MCF 10A (cell line): ENCODE measurements around the gene MLH3. TPM values are rescaled to one million over a fixed set of nuclear protein-coding genes. Genes with fewer than 3 reads are reported as not detected.

ENCODE experiments used
- BruUV-seq: library from RNA; stranded (reverse); fragments of 400-500 nt; replicated peaks from 2 replicates; lab custom pipeline; 2021; lab: Mats Ljungman, UMichigan
- CTCF ChIA-PET: fragments of 300-600 bp; sonication (Branson Sonifier 250); formaldehyde crosslinking; extraction: SDS; loops from one replicate; lab custom pipeline; 2021; ENCODE audit warnings: antibody characterized with exemption, inconsistent platforms; lab: Yijun Ruan, JAX
- POLR2A ChIA-PET: fragments of 300-600, 350-650 bp; sonication (Branson Sonifier 250); formaldehyde crosslinking; extraction: SDS; loops from one replicate; lab custom pipeline; 2020; ENCODE audit warnings: antibody characterized with exemption, inconsistent platforms; lab: Yijun Ruan, JAX
- DNase-seq: peaks from one replicate; pipeline ENCODE4 v3.0.0-alpha.2; 2018; ENCODE audit not compliant: unreplicated experiment
- H3K27ac Mint-ChIP-seq: one replicate; pipeline ENCODE4 v1.8.0; 2022; ENCODE audit warnings: mild to moderate bottlenecking, low read depth, mixed read lengths; ENCODE audit not compliant: unreplicated experiment
- H3K27me3 Mint-ChIP-seq: one replicate; pipeline ENCODE4 v1.8.0; 2022; ENCODE audit warnings: mixed read lengths; ENCODE audit not compliant: insufficient read depth, unreplicated experiment
- H3K36me3 Mint-ChIP-seq: one replicate; pipeline ENCODE4 v1.8.0; 2022; ENCODE audit warnings: mild to moderate bottlenecking, moderate library complexity, mixed read lengths; ENCODE audit not compliant: insufficient read depth, unreplicated experiment
- H3K4me1 Mint-ChIP-seq: one replicate; pipeline ENCODE4 v1.8.0; 2022; ENCODE audit warnings: mixed read lengths; ENCODE audit not compliant: insufficient read depth, unreplicated experiment
- H3K4me3 Mint-ChIP-seq: one replicate; pipeline ENCODE4 v1.8.0; 2022; ENCODE audit warnings: mild to moderate bottlenecking, moderate library complexity, mixed read lengths; ENCODE audit not compliant: unreplicated experiment
- H3K9me3 Mint-ChIP-seq: one replicate; pipeline ENCODE4 v1.8.0; 2022; ENCODE audit warnings: mixed read lengths; ENCODE audit not compliant: unreplicated experiment
- CTCF ChIP-seq: fragments of 200-600 bp; IDR thresholded peaks from one replicate; pipeline ENCODE4 v1.8.0; 2022; ENCODE audit warnings: antibody characterized with exemption, mild to moderate bottlenecking; ENCODE audit not compliant: unreplicated experiment
- intact Hi-C: fragments of 100-400 bp; cut with micrococcal nuclease; formaldehyde crosslinking; loops from 2 replicates; pipeline ENCODE4 v1.14.1; 2022
- total RNA-seq: library from RNA; stranded (reverse); gene quantifications from 2 replicates; pipeline ENCODE4 v1.2.3, GENCODE V29; 2022

MLH3 gene
- total RNA-seq, 1 experiment from 2014 or later, result 28.2 TPM

GRCh38 chr14:75064205-75064567 lies 12.9 kb upstream of the MLH3 start:
- H3K27ac Mint-ChIP-seq, result peak overlapping the region; percentile 97

GRCh38 chr14:75063491-75064204 lies 12.4 kb upstream of the MLH3 start, which contains the start of gene ACYP1:
TSS of gene ACYP1 (minus strand) at chr14:75064024. CDS start at chr14:75063553, 471 bp downstream.
- H3K4me3 Mint-ChIP-seq, result peak within 1 kb of the TSS; percentile 100
- BruUV-seq, result TSS peak; percentile 10
- H3K27me3 Mint-ChIP-seq, result no peaks in the 10 kb centered on the region
- ChIA-PET POLR2A (interaction anchor here (0.6 to 4.1 kb wide), 17 partner anchors 8 to 923 kb away, joined by 3 to 49 read pairs (median 3); partner anchors contain the start of genes DLST, EIF2B2, MLH3 and NEK9), CTCF (interaction anchor here (0.6 to 1.8 kb wide), 11 partner anchors 11 to 226 kb away, joined by 3 to 7 read pairs (median 3); no protein-coding TSS in a partner anchor)
- peak within 1 kb of the TSS; percentile 97 for H3K27ac Mint-ChIP-seq
- H3K4me1 Mint-ChIP-seq, result peaks cover 4% of the 10 kb centered on the region
- peaks cover 10% of the 10 kb centered on the region for H3K36me3 Mint-ChIP-seq
- peak; percentile 90 for DNase-seq
- H3K9me3 Mint-ChIP-seq, result no peaks in the 10 kb centered on the region
- TF ChIP-seq CTCF, result no peak
- intact Hi-C loops, result no loop called here

More at GRCh38 chr14:75064205-75064567, 12.9 kb upstream of the MLH3 start:
- intact Hi-C loops, result no loop called here
- ChIA-PET POLR2A (interaction anchor here (0.6 to 4.1 kb wide), 14 partner anchors 8 to 922 kb away, joined by 3 to 49 read pairs (median 3); partner anchors contain the start of genes EIF2B2, MLH3 and NEK9), CTCF (interaction anchor here (0.9 to 1.8 kb wide), 7 partner anchors 11 to 203 kb away, joined by 3 to 7 read pairs (median 3); no protein-coding TSS in a partner anchor)
- peak overlapping the region; percentile 100 for H3K4me3 Mint-ChIP-seq
- H3K27me3 Mint-ChIP-seq, result no peaks in the 10 kb centered on the region
- BruUV-seq, result no TSS peak
- H3K36me3 Mint-ChIP-seq, result peaks cover 8% of the 10 kb centered on the region
- no peaks in the 10 kb centered on the region for H3K9me3 Mint-ChIP-seq
- peaks cover 4% of the 10 kb centered on the region for H3K4me1 Mint-ChIP-seq
- no peak for DNase-seq
- TF ChIP-seq CTCF, result no peak

- H3K36me3 Mint-ChIP-seq, result peaks cover 10% of the 10 kb centered on the region
- ChIA-PET CTCF (interaction anchor here (0.5 to 1.8 kb wide), 8 partner anchors 10 to 392 kb away, joined by 3 to 7 read pairs (median 4); no protein-coding TSS in a partner anchor), POLR2A (interaction anchor here (0.8 to 4.1 kb wide), 8 partner anchors 12 to 180 kb away, joined by 3 to 49 read pairs (median 4); partner anchors contain the start of genes DLST, EIF2B2 and MLH3)
- no peaks in the 10 kb centered on the region for H3K27me3 Mint-ChIP-seq
- intact Hi-C loops, result no loop called here
- peak overlapping the region; percentile 97 for H3K27ac Mint-ChIP-seq
- DNase-seq, result no peak
- H3K4me3 Mint-ChIP-seq, result peak overlapping the region; percentile 100
- TF ChIP-seq CTCF, result no peak
- H3K4me1 Mint-ChIP-seq, result peaks cover 4% of the 10 kb centered on the region
- BruUV-seq, result no TSS peak
- H3K9me3 Mint-ChIP-seq, result no peaks in the 10 kb centered on the region
Measured at GRCh38 chr14:75063013-75063412, 11.7 kb upstream of the MLH3 start.

GRCh38 chr14:75060420-75060819 lies 9.2 kb upstream of the MLH3 start:
- POLR2A ChIA-PET, result no interaction called here
- H3K27me3 Mint-ChIP-seq, result no peaks in the 10 kb centered on the region

More at GRCh38 chr14:75060420-75060819, 9.2 kb upstream of the MLH3 start:
- no peak for DNase-seq
- peaks cover 16% of the 10 kb centered on the region for H3K36me3 Mint-ChIP-seq
- TF ChIP-seq CTCF, result no peak
- H3K9me3 Mint-ChIP-seq, result no peaks in the 10 kb centered on the region
- CTCF ChIA-PET, result no interaction called here
- intact Hi-C loops, result no loop called here
- no peak overlapping the region for H3K4me3 Mint-ChIP-seq
- H3K27ac Mint-ChIP-seq, result no peak overlapping the region
- no TSS peak for BruUV-seq
- peaks cover 9% of the 10 kb centered on the region for H3K4me1 Mint-ChIP-seq
